Measurements from ENCODE around the gene RGS7. TPM values are rescaled to one million over a fixed set of nuclear protein-coding genes. Genes with fewer than 3 reads are reported as not detected.

Gene RGS7
- total and polyA plus RNA-seq, 5 experiments from 2014 or later, result not detected

DNA sequence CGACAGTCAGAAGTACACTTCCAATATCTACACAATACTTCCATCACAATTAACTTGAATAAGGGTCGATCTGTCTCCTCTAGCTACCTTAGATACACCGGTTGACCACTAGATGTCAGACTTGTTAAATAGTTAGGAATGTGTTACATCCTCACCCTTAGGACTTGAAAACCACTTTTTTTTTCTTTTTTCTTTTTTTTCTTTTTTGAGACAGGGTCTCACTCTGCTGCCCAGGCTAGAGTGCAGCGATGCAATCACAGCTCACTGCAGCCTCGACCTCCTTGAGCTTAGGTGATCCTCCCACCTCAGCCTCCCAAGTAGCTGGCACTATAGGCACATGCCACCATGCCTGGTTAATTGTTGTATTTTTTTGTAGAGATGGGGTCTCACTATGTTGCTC is 624.6 kb downstream of the RGS7 start:
- H3K27me3 Mint-ChIP-seq, result peaks cover 0 to 10% (median 3%) of the 10 kb centered on the region in 5 donors
- peaks cover 0 to 5% (median 0%) of the 10 kb centered on the region in 9 donors for H3K9me3 Mint-ChIP-seq
- POLR2A ChIA-PET, result no interaction called here
- H3K36me3 Mint-ChIP-seq, result no peaks in the 10 kb centered on the region
- H3K27ac Mint-ChIP-seq, result no peak overlapping the region
- peaks cover 0 to 1% (median 0%) of the 10 kb centered on the region in 4 donors for H3K4me1 Mint-ChIP-seq
- ATAC-seq (no peak), DNase-seq (no peak)
- no peak overlapping the region for H3K4me3 Mint-ChIP-seq

Small RNAs within 50 kb of the gene (microRNA-seq; reads per million reads assigned to microRNA genes)
- gene MIR3123 (ENCODE audit: borderline microRNAs expressed), result not detected

Other genes with a start within 250 kb of the RGS7 start
- 10 to 100 TPM; 30.3 to 32.1 TPM for gene FH, start 162.6 kb upstream of the RGS7 start, total RNA-seq
- 10 to 100 TPM; 34.7 to 44.8 (median 35.7) TPM for gene FH, start 162.6 kb upstream of the RGS7 start, polyA plus RNA-seq
- under 1 TPM; 0.57 to 0.71 TPM for gene KMO, start 175.2 kb upstream of the RGS7 start, total RNA-seq
- not detected for gene KMO, start 175.2 kb upstream of the RGS7 start, polyA plus RNA-seq